Loucy (cell line): ENCODE data around the gene MYO9A.

ENCODE experiments used
- H2AFZ ChIP-seq: fragments of 200-600 bp; sonication (generic); 2 replicates; pipeline ENCODE4 v1.6.0; 2016; ENCODE audit warnings: antibody characterized with exemption, mild to moderate bottlenecking, low read length, moderate library complexity
- H3F3A ChIP-seq: fragments of 200-600 bp; 2 replicates; pipeline ENCODE4 v1.6.0; 2016; ENCODE audit warnings: antibody characterized with exemption, low read depth, mild to moderate bottlenecking
- H3K27me3 ChIP-seq: fragments of 200-600 bp; sonication (generic); 2 replicates; pipeline ENCODE4 v1.6.1; 2014; ENCODE audit warnings: low read length, mild to moderate bottlenecking; ENCODE audit not compliant: insufficient read depth, poor library complexity, severe bottlenecking
- H3K36me3 ChIP-seq: fragments of 200-600 bp; sonication (generic); 2 replicates; pipeline ENCODE4 v1.6.1; 2016; ENCODE audit warnings: low read length; ENCODE audit not compliant: insufficient read depth
- H3K4me1 ChIP-seq: fragments of 200-600 bp; sonication (generic); 2 replicates; pipeline ENCODE4 v1.5.1; 2014; ENCODE audit warnings: low read length, mild to moderate bottlenecking; ENCODE audit not compliant: insufficient read depth, poor library complexity, severe bottlenecking
- H3K4me2 ChIP-seq: fragments of 200-600 bp; sonication (generic); 2 replicates; pipeline ENCODE4 v1.6.0; 2014; ENCODE audit warnings: antibody characterized with exemption, low read length, low read depth, mild to moderate bottlenecking; ENCODE audit not compliant: poor library complexity, severe bottlenecking
- H3K4me3 ChIP-seq: fragments of 200-600 bp; sonication (generic); 2 replicates; pipeline ENCODE4 v1.5.1; 2014; ENCODE audit warnings: low read length, mild to moderate bottlenecking, mixed read lengths; ENCODE audit not compliant: poor library complexity, severe bottlenecking
- H3K79me2 ChIP-seq: fragments of 200-600 bp; sonication (generic); 2 replicates; pipeline ENCODE4 v1.6.1; 2014; ENCODE audit warnings: low read length; ENCODE audit not compliant: insufficient read depth
- H3K9ac ChIP-seq: fragments of 200-600 bp; sonication (generic); 2 replicates; pipeline ENCODE4 v1.6.0; 2014; ENCODE audit warnings: mild to moderate bottlenecking, low read depth, low read length, moderate library complexity; ENCODE audit not compliant: poor library complexity, severe bottlenecking
- H3K9me2 ChIP-seq: fragments of 200-600 bp; sonication (generic); replicated peaks from 2 replicates; pipeline ENCODE4 v1.6.1; 2016; ENCODE audit warnings: low read depth, low read length, mixed read lengths
- H3K9me3 ChIP-seq: fragments of 200-600 bp; sonication (generic); 2 replicates; pipeline ENCODE4 v1.6.1; 2014; ENCODE audit warnings: mild to moderate bottlenecking, antibody characterized with exemption, low read length, low read depth; ENCODE audit not compliant: insufficient read depth
- H4K20me1 ChIP-seq: fragments of 200-600 bp; sonication (generic); 2 replicates; pipeline ENCODE4 v1.6.0; 2014; ENCODE audit warnings: antibody characterized with exemption, low read length, mild to moderate bottlenecking; ENCODE audit not compliant: insufficient read depth, poor library complexity, severe bottlenecking
- CTCF ChIP-seq: fragments of 200-600 bp; sonication (generic); conservative IDR thresholded peaks from 2 replicates; pipeline ENCODE4 v1.5.1; 2014; ENCODE audit warnings: mild to moderate bottlenecking, antibody characterized with exemption, low read length
- EZH2phosphoT487 ChIP-seq: fragments of 200-600 bp; IDR thresholded peaks from 2 replicates; pipeline ENCODE4 v1.6.1; 2018; ENCODE audit warnings: antibody characterized with exemption, mild to moderate bottlenecking, moderate library complexity, borderline replicate concordance

The MYO9A gene

DNA sequence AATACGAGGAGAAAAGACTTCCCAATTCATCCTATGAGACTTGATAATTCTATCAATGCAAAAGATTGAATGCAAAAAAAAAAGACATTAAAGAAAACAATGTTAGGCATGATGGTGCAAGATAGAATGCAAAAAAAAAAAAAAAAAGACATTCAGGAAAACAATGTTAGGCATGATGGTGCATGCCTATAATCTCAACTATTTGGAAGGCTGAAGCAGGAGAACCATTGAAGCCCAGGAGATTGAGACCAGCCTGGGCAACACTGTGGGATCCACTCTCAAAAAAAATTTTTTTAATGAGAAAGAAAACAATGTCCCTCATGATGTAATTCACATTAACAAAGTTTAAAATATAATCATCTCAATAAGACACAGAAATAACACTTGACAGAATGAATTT, 75.9 kb downstream of the MYO9A start:
- Histone ChIP-seq H2AFZ (no peak overlapping the region), H3K4me1 (no peaks in the 10 kb centered on the region), H4K20me1 (no peaks in the 10 kb centered on the region), H3K9ac (no peak overlapping the region), H3K4me3 (no peak overlapping the region), H3K27me3 (no peaks in the 10 kb centered on the region), H3K9me3 (peaks cover 5% of the 10 kb centered on the region; the same call in 1 of the 2 replicates), H3K36me3 (peaks cover 25% of the 10 kb centered on the region), H3K9me2 (no peaks in the 10 kb centered on the region), H3F3A (no peaks in the 10 kb centered on the region), H3K4me2 (no peak overlapping the region), H3K79me2 (peaks cover 21% of the 10 kb centered on the region)
- no peak for TF ChIP-seq CTCF
- no peak for TF ChIP-seq EZH2phosphoT487

DNA sequence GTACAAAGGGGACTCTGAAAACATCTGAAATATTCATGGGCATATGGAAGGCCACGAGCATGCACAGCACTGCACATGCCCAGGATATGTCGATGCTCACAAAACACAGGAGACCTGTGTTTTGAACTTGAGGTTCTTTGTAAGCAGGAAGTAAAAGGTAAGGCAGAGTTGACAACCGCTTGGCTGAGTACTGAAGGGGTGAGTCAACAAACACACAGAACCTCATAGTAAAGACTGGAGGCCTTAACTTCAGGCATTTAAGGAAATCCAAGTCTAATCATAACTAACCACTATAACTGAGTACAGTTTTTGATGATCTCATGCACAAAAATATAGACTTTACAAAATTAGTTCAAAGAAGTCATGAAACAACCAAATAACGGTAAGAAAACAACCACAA, 80.6 kb downstream of the MYO9A start:
- Histone ChIP-seq H3K4me2 (no peak overlapping the region), H3K36me3 (peaks cover 13% of the 10 kb centered on the region; the same call in 1 of the 2 replicates), H3K27me3 (no peaks in the 10 kb centered on the region), H3K9me2 (no peaks in the 10 kb centered on the region), H3K4me3 (no peak overlapping the region), H3K4me1 (no peaks in the 10 kb centered on the region), H3K79me2 (peaks cover 52% of the 10 kb centered on the region), H3F3A (no peaks in the 10 kb centered on the region), H3K9me3 (peaks cover 9% of the 10 kb centered on the region; the same call in 1 of the 2 replicates), H3K9ac (no peak overlapping the region), H2AFZ (no peak overlapping the region), H4K20me1 (peaks cover 3% of the 10 kb centered on the region)
- no peak for TF ChIP-seq EZH2phosphoT487
- TF ChIP-seq CTCF: no peak

- Histone ChIP-seq H3K79me2 (peaks cover 46% of the 10 kb centered on the region), H4K20me1 (peaks cover 3% of the 10 kb centered on the region)
- no peak for TF ChIP-seq EZH2phosphoT487
- TF ChIP-seq CTCF: no peak
Measured at GRCh38 chr15:72034859-72035650, 82.9 kb downstream of the MYO9A start.

More at GRCh38 chr15:72034859-72035650, 82.9 kb downstream of the MYO9A start:
- Histone ChIP-seq H3K4me2 (no peak overlapping the region), H3F3A (no peaks in the 10 kb centered on the region), H3K36me3 (peaks cover 13% of the 10 kb centered on the region; the same call in 1 of the 2 replicates), H3K9me2 (no peaks in the 10 kb centered on the region), H2AFZ (no peak overlapping the region), H3K9ac (no peak overlapping the region), H3K9me3 (peaks cover 9% of the 10 kb centered on the region; the same call in 1 of the 2 replicates), H3K4me3 (no peak overlapping the region), H3K27me3 (no peaks in the 10 kb centered on the region), H3K4me1 (no peaks in the 10 kb centered on the region)
